GM20431 (cell line): ENCODE data around the gene KTN1.

Source experiments
- in situ Hi-C: fragments of 300-500 bp; cut with MseI, MboI; formaldehyde crosslinking; loops from one replicate; pipeline ENCODE4 v1.15.0; 2020; ENCODE audit warnings: low sequenced_read_pairs; ENCODE audit not compliant: unreplicated experiment

KTN1 gene

GRCh38 chr14:55574988-55575387, 5.0 kb upstream of the KTN1 start:
- in situ Hi-C loops = no loop called here

GRCh38 chr14:55577229-55577628, 2.8 kb upstream of the KTN1 start:
- in situ Hi-C loops = no loop called here

- in situ Hi-C loops = no loop called here
Measured at GRCh38 chr14:55578511-55578910, 1.5 kb upstream of the KTN1 start.

DNA sequence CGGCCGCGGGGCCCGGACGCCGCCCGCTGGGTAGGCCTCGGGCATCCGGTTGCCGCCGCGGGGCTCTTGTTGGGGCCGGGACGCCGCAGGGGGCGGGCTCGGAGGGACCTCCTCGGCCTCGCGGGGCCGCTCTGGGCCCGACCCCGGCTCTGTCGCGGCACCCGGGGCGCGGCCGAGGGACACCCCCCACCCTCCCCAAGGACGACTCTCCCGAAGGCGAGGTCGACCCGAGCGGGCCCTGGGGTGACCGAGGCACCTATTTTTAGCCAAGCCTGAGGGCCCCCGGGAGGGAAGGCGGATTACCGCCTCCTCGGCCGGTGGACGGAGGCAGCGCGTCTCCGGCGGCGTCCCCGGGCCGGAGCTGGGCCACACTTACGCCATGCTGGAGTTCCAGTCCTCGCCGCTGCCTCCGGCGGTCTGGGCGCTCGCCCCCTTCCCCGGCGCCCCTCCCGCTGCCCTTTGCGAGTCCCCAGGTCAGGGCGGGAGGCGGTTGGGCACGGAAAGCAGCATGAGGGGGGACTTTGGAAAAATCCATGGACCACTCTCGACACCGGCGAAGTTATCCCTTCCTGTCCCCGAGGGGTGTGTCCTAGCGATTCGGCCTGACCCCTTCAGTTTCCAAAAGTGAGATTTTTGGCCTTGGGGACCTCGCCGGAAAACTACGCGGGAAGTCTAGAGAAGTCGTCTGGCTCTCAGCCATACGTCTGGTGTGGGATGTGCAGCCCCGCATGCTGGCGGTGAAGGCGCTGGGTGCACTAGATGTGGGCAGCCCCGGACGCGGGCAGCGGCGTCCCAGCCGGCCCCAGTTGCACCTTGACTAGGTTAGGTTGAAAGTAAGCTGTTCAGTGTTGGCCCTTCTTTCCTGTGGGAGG, 699 bp downstream of the KTN1 start:
- in situ Hi-C loops = no loop called here

DNA sequence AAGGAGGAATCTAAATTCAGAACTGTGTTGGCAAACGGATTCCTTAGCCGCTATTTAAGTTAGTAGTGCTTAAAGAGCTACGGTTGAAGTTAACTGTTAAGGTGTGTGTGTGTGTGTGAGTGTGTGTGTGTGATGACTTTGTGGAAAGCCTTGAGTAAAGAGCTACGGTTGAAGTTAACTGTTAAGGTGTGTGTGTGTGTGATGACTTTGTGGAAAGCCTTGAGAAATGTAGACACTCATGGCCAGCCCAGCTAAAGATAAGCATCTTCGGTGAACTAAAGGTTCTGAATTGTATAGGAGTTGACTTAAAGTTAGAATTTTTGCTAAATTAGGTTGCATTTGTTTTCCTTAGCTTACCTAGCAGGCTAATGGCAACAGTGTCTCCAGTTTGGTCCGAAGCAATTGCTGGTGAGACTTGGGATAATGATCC, 1.4 kb downstream of the KTN1 start:
- in situ Hi-C loops = no loop called here

DNA sequence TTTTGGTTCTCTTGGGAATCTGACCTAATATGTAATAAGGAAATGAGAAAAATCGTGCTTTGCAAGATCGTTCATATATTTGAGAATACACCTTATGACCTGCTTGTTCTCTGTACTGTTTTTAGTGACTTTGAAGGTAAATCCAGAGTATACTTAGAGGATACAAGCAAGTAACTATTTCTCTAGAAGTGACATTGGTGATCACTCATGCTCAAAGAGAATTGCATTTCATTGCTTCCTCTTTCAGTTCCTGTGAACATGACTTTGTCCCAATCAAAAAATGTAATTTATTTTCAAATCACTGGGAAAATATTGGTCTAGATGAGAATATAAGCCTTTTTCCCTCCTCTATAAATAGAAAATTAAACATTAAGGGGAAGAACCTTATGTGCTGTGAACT, 2.7 kb downstream of the KTN1 start:
- in situ Hi-C loops = no loop called here

DNA sequence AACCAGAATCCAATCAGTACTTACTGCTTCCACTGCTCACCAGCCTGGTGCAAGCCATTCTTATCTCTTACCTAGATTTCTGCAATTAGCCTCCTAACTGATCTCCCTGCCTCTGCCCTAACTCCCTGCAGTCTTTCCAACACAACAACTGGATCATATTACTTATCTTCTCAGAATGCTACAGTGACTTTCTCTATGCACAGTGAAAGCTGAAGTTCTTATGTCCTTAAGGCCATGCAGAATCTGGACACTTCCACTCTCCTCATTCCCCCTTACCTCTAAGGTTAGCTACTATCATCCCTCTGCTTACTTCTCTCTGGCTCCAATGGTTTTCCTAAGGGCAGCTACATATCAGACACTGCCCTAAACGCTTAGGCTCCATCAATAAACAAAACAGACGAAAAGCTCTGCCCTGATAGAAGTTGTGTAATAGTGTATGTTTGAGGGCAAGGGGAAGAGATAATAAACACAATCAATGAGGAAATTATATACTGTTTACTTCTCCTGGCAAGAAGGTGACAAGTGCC, 4.0 kb downstream of the KTN1 start:
- in situ Hi-C loops = no loop called here

- in situ Hi-C loops = no loop called here
Measured at GRCh38 chr14:55585854-55586253, 5.8 kb downstream of the KTN1 start.

DNA sequence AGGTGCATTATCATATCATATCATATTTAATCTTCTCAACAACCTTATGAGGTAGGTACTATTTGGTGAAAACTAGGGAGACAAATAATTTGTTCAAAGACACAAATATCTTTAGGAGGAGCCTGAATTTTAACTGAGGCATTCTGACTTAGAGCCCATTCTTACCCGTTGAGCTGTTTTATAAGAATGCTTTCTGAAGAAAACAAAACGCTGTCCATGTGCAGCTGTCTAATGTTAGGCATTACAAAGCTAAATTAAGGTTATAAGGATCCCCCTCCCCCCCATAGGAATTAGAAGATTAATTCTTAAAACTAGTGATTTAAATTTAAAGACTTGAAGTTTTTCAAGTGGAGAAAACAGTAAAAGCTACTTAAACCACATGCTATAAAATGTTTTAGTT, 6.4 kb downstream of the KTN1 start:
- in situ Hi-C loops = no loop called here

DNA sequence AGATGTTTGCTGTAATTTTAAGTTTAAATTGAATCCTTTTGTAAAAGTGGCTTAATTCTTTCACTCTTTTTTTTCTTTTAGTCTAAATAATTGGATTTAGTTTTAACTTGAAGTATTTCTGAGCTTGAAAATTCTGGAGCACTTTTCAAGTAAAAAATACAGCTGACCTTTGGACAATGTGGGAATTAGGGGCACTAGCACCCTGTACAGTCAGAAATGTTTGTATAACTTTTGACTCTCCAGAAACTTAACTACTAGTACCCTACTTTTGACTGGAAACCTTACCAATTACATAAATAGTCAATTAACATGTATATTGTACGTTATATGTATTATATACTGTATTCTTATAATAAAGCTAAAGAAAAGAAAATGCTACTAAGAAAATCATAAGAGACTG, 7.8 kb downstream of the KTN1 start:
- in situ Hi-C loops = no loop called here

- in situ Hi-C loops = no loop called here
Measured at GRCh38 chr14:55588259-55588699, 8.3 kb downstream of the KTN1 start.

DNA sequence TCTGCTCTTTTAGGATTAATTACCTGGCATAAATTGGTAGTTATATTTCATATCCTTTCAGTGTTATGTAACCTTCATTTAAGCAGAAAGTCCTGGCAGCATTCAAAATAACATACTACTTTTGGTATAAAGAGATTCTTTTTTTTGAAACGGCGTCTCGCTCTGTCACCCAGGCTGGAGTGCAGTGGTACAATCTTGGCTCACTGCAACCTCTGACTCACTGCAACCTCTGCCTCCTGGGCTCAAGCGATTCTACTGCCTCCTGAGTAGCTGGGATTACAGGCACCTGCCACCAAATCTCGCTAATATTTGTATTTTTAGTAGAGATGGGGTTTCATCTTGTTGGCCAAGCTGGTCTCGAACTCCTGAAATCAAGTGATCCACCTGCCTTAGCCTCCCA, 9.2 kb downstream of the KTN1 start:
- in situ Hi-C loops = no loop called here

GRCh38 chr14:55592436-55592835, 12.4 kb downstream of the KTN1 start:
- in situ Hi-C loops = no loop called here

DNA sequence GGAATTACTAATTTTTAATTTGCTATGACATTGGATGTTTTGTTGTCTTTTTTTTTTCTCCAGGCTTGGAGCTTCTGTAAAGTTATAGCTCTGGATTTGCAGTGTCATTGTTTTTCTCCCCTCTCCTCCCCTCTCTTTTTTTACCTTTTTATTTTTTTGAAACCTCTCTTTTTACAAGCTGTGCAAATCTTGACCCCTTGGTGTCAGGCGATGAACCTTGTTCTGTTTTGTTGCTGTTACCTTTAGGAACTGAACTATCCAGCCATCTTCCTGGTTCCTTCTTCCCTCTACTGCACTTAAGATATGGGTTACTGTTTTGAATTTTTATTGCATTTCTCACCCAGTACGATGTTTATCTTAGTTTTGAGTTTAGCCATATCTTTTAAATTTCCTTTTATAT, 13.7 kb downstream of the KTN1 start:
- in situ Hi-C loops = no loop called here

- in situ Hi-C loops = no loop called here
Measured at GRCh38 chr14:55599250-55599879, 19.4 kb downstream of the KTN1 start.

- in situ Hi-C loops = no loop called here
Measured at GRCh38 chr14:55600784-55601561, 21.0 kb downstream of the KTN1 start.

- in situ Hi-C loops = no loop called here
Measured at GRCh38 chr14:55603401-55603953, 23.5 kb downstream of the KTN1 start.

- in situ Hi-C loops = no loop called here
Measured at GRCh38 chr14:55604488-55604887, 24.5 kb downstream of the KTN1 start.

DNA sequence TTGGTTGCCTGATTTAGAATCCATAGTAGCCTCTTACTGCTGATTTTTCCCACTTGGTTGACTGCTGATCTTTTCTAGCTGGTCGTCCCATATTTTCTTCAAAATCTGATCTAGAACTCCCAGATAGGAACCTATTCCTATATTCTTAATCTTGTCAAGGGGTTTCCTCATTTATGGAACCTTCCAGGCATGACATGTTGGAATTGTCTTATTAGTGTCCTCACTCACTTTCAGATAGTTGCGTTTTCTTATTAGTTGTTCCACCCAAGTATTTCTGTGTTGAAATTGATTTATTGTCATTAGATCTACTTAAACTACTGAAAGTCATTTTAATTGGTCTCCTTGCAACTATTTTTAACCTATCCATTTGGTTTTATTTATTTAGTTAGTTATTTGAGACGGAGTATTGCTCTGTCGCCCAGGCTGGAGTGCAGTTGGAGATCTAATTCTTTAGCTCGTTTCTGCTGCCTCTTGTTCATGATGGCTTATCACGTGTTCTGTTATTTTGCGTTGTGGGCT, 25.0 kb downstream of the KTN1 start:
- in situ Hi-C loops = no loop called here

DNA sequence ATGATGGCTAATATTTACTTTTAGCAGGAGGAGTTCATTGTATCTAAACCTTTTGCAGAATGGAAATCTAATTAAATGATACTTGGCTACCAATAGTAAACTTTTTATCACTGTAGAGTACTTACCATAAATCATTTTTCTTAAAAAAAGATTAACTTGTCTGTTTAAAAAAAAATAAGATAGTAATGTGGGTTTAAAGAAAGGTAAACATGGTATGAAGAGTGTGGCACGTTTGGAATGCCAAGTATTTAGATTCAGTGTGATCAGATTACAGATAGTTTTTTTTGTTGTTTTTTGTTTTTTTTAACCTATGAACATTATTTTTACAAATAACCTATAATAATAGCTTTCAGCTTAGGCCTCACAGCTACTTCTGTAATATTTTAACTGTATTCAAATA, 25.8 kb downstream of the KTN1 start:
- in situ Hi-C loops = no loop called here
